RPMI8226 (cell line): Measurements from ENCODE around the gene JUNB.
A peak's percentile ranks its signal among the peaks of the same experiment; 100 is the strongest.

Source experiments
- DNase-seq: peaks from one replicate; pipeline ENCODE4 v3.0.0-alpha.2; 2015

JUNB gene

DNA sequence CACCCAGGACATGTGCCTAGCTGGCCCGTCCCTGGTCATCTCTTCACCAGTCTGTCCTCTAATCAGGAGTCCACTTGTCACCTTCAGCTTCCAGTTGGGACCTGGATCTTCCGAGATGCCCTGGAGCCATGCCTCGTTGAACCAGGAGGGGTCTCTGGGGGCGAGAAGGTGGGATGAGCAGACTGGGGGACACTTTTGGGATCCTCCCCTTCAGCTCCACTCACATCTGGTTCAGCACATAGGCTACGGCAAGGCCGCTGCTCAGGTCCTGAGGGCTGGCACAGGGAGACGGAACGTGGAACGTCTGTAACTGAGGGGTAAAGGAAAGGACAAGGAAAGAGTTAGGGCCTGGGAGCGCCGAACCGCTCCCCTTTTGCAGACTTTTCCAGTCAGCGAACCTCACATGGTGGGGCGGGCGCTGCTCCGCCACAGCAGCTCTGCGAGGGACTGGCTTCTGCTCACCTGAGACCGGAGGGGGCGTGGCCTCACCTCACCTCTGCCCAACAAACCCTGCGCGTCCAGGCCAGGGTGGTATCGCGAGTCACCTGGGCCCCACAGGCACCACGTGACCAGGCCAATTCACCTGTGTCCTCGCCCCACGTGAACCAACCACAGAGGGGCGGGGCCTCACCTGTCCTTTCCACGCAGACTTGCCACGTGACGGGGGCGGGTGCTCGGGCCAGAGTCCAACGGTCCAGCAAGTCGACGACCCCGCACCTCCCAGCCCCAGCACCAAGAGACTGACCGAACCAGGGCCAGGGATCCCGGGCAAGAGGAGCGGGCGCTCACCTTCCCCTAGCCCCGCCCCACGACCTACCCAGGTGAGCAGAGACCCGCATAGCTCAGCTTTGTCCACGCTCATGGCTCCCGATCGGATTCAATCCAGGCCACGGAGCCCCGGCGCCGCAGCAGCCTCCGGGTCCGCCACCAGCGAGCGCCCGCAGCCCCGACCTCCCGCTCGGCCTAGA is 16.4 kb upstream of the JUNB start, which contains the start of gene HOOK2:
Gene HOOK2, minus strand, starts transcription at position 965 of the 968 bp plus-strand sequence. Its CDS starts 103 bp downstream, at position 862.
- peak; percentile 83 for DNase-seq

GRCh38 chr19:12777217-12778016 is 13.9 kb upstream of the JUNB start:
- peak; percentile 85 for DNase-seq

GRCh38 chr19:12778017-12778904 is 13.0 kb upstream of the JUNB start:
- DNase-seq, result peak; percentile 90

GRCh38 chr19:12778905-12779161 is 12.5 kb upstream of the JUNB start:
- no peak for DNase-seq

DNA sequence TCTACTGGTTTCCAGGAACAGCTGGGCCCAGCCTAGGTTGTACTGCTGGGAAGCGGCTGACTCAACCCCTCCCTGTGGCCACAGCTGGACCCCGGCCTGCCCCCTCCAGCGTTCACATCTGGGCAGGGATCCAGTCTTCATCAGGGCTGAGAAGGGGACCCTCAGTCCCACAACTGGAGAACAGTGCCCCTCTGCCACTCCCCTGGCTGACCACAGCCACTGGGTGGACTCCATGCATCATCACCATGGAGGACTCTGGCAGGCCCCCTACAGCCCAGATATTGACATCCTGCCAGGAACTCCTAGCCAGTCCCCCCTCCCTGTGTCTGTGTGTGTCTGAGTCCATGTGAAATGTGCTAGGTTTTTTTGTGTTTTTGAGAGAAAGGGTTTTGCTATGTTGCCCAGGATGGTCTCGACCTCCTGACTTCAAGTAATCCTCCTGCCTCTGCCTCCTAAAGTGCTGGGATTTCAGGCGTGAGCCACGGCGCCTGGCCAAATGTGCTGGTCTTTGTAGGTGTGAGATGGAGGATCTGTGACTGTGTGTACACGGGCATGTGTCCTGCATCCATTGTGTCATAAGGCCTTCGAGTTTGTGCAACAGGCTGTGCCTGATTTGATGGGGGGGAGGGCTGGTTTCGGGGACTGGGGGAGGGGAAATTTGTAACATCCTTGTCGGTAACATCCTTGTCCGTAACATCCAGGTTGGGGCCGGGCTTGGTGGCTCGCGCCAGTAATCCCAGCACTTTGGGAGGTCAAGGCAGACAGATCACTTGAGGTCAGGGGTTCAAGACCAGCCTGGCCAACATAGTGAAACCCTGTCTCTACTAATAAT is 11.9 kb upstream of the JUNB start:
- DNase-seq, result peak; percentile 53

- DNase-seq, result no peak
These were observed 9.2 kb upstream of the JUNB start for GRCh38 chr19:12782174-12782423.

DNA sequence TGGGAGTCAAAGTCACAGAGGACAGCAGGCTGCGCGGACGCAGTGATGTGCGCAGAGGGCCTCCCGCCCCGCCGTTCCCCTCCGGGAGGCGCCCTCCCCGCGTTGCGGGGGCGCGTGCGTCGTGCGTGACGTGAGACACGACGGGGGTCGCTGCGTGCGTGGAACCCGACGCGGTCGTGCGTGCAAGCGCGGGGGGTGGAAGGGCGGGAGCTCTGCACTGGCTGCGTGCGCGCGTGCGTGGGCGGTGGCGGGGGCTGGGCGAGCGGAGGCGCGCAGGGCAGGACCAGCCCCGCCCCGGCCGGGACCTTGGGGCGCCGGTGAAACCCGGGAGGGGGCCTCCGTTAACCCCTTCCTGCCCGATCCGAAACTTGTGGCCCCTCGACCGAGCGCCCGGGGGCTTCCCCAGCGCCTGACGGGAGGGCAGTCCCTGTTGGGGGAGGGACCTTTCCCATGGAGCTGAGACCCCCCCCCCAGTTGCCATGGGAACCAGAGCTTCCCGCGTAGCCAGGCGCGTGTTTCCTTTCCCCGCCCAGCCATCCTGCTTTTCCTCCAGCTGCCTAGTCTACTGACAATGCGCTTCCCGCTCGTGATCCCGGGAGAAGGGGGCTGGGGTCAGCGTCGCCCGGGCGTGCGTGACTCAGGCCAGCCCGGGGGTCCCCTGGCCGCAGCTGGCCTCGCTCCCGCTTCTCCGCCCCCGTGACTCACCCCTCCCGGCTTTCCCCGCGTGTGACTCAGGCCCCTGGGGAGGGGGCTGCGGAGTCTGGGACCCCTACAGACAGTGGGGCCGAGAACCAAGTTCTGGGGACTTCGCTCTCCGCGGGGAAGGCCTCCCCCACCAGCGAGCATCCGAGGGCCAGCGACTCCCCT is 8.6 kb upstream of the JUNB start:
- DNase-seq, result peak; percentile 72

GRCh38 chr19:12783291-12783848 is 7.9 kb upstream of the JUNB start:
- no peak for DNase-seq

DNA sequence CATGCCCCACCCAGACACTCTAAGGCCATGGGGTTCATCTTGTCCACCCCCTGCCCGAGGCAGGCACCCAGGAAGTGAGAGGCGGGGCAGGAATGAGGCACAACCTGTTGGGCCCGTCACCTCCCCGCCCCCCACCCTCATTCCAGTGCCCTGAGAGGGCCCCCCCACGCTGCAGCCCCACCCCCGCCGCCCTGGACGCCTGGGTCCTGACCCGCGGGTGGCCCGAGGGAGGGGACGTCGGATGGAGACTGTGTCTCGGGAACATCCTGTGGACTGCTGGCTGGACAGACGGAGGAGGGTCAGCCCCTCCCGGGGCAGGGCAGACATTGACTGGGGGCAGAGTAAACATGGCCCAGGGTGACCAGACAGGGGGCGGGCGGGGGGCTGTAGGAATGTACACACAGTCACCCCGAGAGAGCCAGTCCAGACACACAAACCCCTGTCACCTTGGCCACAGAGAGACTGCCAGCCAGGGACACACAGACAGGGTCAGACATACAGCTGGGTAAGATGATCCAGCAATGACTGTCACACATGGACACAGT is 7.4 kb upstream of the JUNB start:
- DNase-seq, result no peak

DNA sequence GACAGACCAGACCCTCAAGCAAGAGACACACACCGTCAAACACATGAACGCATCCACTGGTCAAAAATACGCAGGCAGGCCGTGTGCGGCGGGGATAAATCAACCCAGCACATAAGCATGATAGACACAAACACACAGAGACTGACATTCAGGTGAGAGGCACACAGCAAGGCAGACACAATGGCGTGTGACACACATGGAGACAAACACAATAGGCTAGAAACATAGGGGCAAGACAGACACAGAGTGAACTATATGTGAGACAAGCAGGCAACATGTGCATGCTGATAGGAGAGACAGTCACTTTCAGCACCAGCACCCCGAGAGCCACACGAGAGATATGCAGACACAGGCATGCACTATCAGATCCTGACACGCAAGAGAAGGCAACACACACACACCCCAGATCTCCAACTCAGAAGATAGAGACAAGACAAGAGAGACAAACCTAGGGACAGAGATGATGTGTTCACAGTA is 6.9 kb upstream of the JUNB start:
- no peak for DNase-seq

- no peak for DNase-seq
These were observed 6.3 kb upstream of the JUNB start for GRCh38 chr19:12784871-12785430.

DNA sequence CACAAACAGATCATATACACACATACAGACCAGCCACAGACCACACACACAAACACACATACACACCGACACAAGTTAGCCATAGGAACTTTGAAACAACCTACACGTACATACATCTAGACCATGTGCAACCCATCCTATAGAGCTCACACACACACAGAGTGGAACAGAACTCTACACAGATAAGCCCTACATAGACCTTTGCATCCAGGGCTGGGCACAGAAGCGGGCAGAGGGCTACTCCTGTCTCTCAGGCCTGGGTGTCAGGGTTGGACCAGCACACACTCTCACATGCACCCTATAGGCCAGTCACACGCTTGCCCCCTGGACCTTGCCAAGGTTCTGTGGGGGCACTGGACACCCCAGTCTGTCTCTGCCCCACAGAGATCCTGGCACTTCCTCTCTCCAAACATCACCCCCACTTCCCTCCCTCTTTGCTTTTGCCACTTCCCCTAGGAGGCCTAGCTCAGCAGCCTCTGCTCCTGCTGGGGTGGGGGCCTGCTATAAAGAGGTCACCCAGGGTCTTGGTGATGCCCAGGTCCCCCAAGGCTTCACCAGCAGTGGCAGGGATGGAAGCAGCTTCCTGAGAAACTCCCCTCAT is 5.8 kb upstream of the JUNB start:
- DNase-seq, result no peak

DNA sequence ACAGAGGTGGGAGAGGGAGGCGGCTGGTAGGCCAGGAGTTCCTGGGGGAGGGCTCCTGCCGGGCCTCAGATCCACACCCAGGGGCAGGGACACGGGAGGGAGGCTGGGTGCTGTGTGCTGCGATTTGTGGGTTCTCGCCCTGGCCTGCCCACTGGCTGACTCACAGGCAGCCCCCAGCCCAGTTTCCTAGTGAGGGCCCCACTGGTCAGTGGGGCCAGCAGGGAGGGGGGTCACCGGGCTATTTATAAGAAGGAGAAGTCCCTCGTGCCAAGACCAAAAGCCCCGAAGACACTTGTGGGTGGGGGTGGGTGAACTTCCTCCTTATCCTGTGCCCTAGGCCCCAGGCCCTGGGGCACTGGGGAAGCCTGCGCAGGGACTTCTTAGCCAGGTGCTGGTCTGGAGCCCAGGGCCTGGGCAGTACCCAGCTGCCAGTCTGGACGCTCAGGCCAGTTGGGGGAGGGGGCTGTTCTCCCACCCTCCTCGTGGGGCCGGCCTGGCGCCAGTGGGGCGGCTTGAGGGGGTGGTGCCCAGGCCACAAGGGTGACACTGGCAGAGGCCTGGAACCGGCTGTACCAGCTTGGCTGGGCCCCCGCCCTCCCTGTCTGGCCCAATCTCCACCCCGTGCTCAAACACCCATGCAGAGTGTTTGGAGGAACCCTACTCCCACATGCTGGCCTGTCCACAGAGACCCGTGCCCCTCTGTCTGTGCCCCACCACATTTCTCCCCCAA is 5.0 kb upstream of the JUNB start:
- DNase-seq, result peak; percentile 64

GRCh38 chr19:12786952-12787351 is 4.3 kb upstream of the JUNB start:
- no peak for DNase-seq

DNA sequence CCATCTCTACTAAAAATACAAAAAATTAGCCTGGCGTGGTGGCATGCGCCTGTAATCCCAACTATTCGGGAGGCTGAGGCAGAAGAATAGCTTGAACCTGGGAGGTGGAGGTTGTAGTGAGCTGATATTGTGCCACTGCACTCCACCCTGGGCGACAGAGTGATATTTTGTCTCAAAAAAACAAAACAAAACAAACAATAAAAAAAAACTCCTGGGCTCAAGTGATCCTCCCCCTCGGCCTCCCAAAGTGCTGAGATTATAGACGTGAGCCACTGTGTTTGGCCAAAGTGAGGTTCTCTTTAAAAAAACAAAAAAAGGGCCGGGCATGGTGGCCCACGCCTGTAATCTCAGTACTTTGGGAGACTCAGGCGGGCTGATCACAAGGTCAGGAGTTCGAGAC is 3.8 kb upstream of the JUNB start:
- no peak for DNase-seq

DNA sequence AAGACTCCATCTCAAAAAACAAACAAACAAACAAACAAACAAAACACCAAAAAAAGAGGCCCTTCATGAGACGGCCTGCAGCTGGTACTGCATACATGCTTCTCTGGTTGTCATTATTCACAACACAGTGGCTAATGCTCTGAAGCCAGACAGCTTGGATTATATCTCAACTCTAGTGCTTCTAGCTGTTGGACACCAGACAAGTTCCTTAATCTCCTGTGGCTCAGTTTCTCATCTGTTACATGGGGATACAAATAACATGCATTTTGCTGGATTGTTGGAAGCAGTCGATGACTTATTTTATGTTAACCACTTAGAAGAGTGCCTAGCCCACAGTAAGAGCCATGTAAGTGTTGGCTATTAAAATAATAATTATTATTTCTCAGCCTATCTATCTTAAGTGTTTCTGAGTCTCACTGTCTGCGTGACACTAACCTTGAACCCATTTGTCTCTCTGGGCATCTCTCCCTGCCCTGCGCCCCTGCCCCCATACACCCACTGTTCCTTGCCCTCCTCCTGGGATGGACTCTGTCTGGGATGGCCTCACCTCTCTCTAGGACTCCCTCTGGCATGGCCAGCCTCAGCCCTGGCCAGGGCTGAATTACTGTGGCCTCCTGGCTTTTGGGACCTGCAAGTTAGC is 3.1 kb upstream of the JUNB start:
- DNase-seq, result no peak

GRCh38 chr19:12788682-12789097 is 2.6 kb upstream of the JUNB start:
- DNase-seq, result peak; percentile 92

- DNase-seq, result no peak
These were observed 2.0 kb upstream of the JUNB start for GRCh38 chr19:12789098-12789903.
